IMR-90 (cell line): ENCODE data around the gene TMX3. TPM values are rescaled to one million over a fixed set of nuclear protein-coding genes. Genes with fewer than 3 reads are reported as not detected.

Source experiments
- ATAC-seq: fragments of 200-7000 bp; cut with Tn5 transposase; 2 replicates; pipeline ENCODE4 v1.9.1; 2020; ENCODE audit warnings: low read depth, mild to moderate bottlenecking, moderate library complexity
- BruUV-seq: library from RNA; stranded (reverse); fragments of 400-500 nt; replicated peaks from 2 replicates; lab custom pipeline; 2021; lab: Mats Ljungman, UMichigan
- CTCF ChIA-PET: fragments of 300-600 bp; formaldehyde crosslinking; extraction: SDS; loops from one replicate; lab custom pipeline; 2021; ENCODE audit warnings: antibody characterized with exemption; lab: Yijun Ruan, JAX
- POLR2A ChIA-PET: fragments of 300-600 bp; sonication (Branson Sonifier 250); formaldehyde crosslinking; loops from one replicate; lab custom pipeline; 2022; ENCODE audit warnings: antibody characterized with exemption; ENCODE audit not compliant: unreplicated experiment; lab: Charles Lee
- DNase-seq: peaks from one replicate; pipeline ENCODE4 v3.0.0; 2013
- H2AFZ ChIP-seq: replicated peaks from 2 replicates; pipeline ENCODE3; 2013; ENCODE audit warnings: low read length, mild to moderate bottlenecking; ENCODE audit not compliant: poor library complexity
- H2AK5ac ChIP-seq: 2 replicates; pipeline ENCODE4 v1.6.1; 2013; ENCODE audit warnings: low read depth, low read length, inconsistent platforms
- H2AK9ac ChIP-seq: replicated peaks from 2 replicates; pipeline ENCODE3; 2013; ENCODE audit warnings: mild to moderate bottlenecking, low read depth, low read length, moderate library complexity; ENCODE audit not compliant: poor library complexity
- H2BK120ac ChIP-seq: 2 replicates; pipeline ENCODE4 v1.6.1; 2013; ENCODE audit warnings: low read depth, low read length, inconsistent platforms
- H2BK15ac ChIP-seq: 3 replicates; pipeline ENCODE4 v1.6.1; 2013; ENCODE audit warnings: low read depth, low read length, inconsistent platforms
- H2BK20ac ChIP-seq: 2 replicates; pipeline ENCODE4 v1.6.1; 2013; ENCODE audit warnings: low read depth, mild to moderate bottlenecking, inconsistent platforms, low read length, moderate library complexity
- H2BK5ac ChIP-seq: 2 replicates; pipeline ENCODE4 v1.6.1; 2013; ENCODE audit warnings: mild to moderate bottlenecking, low read depth, low read length, inconsistent platforms; ENCODE audit not compliant: poor library complexity, severe bottlenecking
- H3K14ac ChIP-seq: replicated peaks from 2 replicates; pipeline ENCODE4 v1.6.1; 2013; ENCODE audit warnings: low read depth, low read length, inconsistent platforms
- H3K18ac ChIP-seq: 2 replicates; pipeline ENCODE4 v1.6.1; 2013; ENCODE audit warnings: low read depth, low read length, control low read depth
- H3K23ac ChIP-seq: 2 replicates; pipeline ENCODE4 v1.6.1; 2013; ENCODE audit warnings: low read depth, low read length, inconsistent platforms
- H3K27ac ChIP-seq: 2 replicates; pipeline ENCODE4 v1.5.1; 2013; ENCODE audit warnings: mild to moderate bottlenecking, control low read depth, low read length; ENCODE audit not compliant: insufficient read depth
- H3K27me3 ChIP-seq: 2 replicates; pipeline ENCODE4 v1.6.1; 2013; ENCODE audit warnings: low read length; ENCODE audit not compliant: control insufficient read depth, insufficient read depth
- H3K36me3 ChIP-seq: 2 replicates; pipeline ENCODE4 v1.6.1; 2013; ENCODE audit warnings: low read length, mixed read lengths; ENCODE audit not compliant: control insufficient read depth, insufficient read depth
- H3K4ac ChIP-seq: 2 replicates; pipeline ENCODE4 v1.6.1; 2013; ENCODE audit warnings: low read depth, low read length, inconsistent platforms
- H3K4me1 ChIP-seq: 2 replicates; pipeline ENCODE4 v1.6.1; 2013; ENCODE audit warnings: low read length, mixed read lengths; ENCODE audit not compliant: control insufficient read depth, insufficient read depth
- H3K4me2 ChIP-seq: 2 replicates; pipeline ENCODE4 v1.6.1; 2013; ENCODE audit warnings: low read depth, mild to moderate bottlenecking, control low read depth, low read length, moderate library complexity
- H3K4me3 ChIP-seq: 2 replicates; pipeline ENCODE4 v1.5.1; 2013; ENCODE audit warnings: low read depth, mild to moderate bottlenecking, control low read depth, low read length, moderate library complexity; ENCODE audit not compliant: insufficient read depth
- H3K56ac ChIP-seq: 2 replicates; pipeline ENCODE4 v1.6.1; 2013; ENCODE audit warnings: low read length, inconsistent platforms; ENCODE audit not compliant: insufficient read depth; ENCODE audit errors: extremely low read depth
- H3K79me1 ChIP-seq, 2 experiments: 2 replicates each; pipeline ENCODE4 v1.6.1; 2013; ENCODE audit warnings: low read length in 2 of 2, inconsistent platforms in 1 of 2, low read depth in 1 of 2
- H3K9ac ChIP-seq: 2 replicates; pipeline ENCODE4 v1.6.1; 2013; ENCODE audit warnings: low read depth, low read length, control low read depth
- H3K9me1 ChIP-seq: 2 replicates; pipeline ENCODE4 v1.6.1; 2013; ENCODE audit warnings: low read length, inconsistent platforms; ENCODE audit not compliant: insufficient read depth
- H3K9me3 ChIP-seq: 2 replicates; pipeline ENCODE4 v1.6.1; 2013; ENCODE audit warnings: low read length; ENCODE audit not compliant: control insufficient read depth, insufficient read depth
- H4K20me1 ChIP-seq: 2 replicates; pipeline ENCODE4 v1.6.1; 2013; ENCODE audit warnings: low read length, inconsistent platforms; ENCODE audit not compliant: insufficient read depth
- H4K5ac ChIP-seq: 2 replicates; pipeline ENCODE4 v1.6.1; 2013; ENCODE audit warnings: mild to moderate bottlenecking, low read depth, low read length, control low read depth
- H4K8ac ChIP-seq, 2 experiments: 2 replicates each; pipeline ENCODE4 v1.6.1; 2013; ENCODE audit warnings: low read depth in 2 of 2, low read length in 2 of 2, control low read depth in 1 of 2, inconsistent platforms in 1 of 2
- H4K91ac ChIP-seq: 2 replicates; pipeline ENCODE4 v1.6.1; 2013; ENCODE audit warnings: low read depth, low read length, inconsistent platforms; ENCODE audit not compliant: insufficient read depth
- CEBPB ChIP-seq: IDR thresholded peaks from 2 replicates; pipeline ENCODE4 v1.6.1; 2012; ENCODE audit warnings: low read depth, low read length, improper control_type of control experiment
- MXI1 ChIP-seq: IDR thresholded peaks from 2 replicates; pipeline ENCODE4 v1.6.1; 2012; ENCODE audit warnings: low read depth, mild to moderate bottlenecking, low read length, moderate library complexity, borderline replicate concordance
- POLR2A ChIP-seq: IDR thresholded peaks from 2 replicates; pipeline ENCODE4 v1.6.1; 2012; ENCODE audit warnings: mild to moderate bottlenecking, low read depth, low read length
- WGBS, 2 experiments: methylation state at CpG; one replicate each; pipeline versions ENCODE4 v1.1.5 to v1.1.7; 2013; ENCODE audit warnings: missing lambda C conversion rate in 2 of 2; ENCODE audit not compliant: insufficient read length in 1 of 2; ENCODE audit errors: extremely low coverage in 2 of 2; 5-methylcytosine and 5-hydroxymethylcytosine counted together
- dilution Hi-C: fragments of 300-500 bp; cut with HindIII; formaldehyde crosslinking; loops from one replicate; pipeline ENCODE4 v1.14.3; 2018; ENCODE audit warnings: low sequenced_read_pairs; ENCODE audit not compliant: unreplicated experiment
- in situ Hi-C: fragments of 300-500 bp; cut with MboI; formaldehyde crosslinking; loops from 3 replicates; pipeline ENCODE4 v1.14.3; 2019; ENCODE audit warnings: low sequenced_read_pairs, inconsistent platforms, mixed read lengths
- intact Hi-C: fragments of 100-400 bp; cut with micrococcal nuclease; formaldehyde crosslinking; loops from 2 replicates; pipeline ENCODE4 v1.10.0; 2022
- polyA plus RNA-seq, 3 experiments: library from polyadenylated mRNA; depleted of rRNA; stranded (reverse); fragments of >200 nt; gene quantifications; 2 replicates each; pipeline ENCODE4 v1.2.3, GENCODE V29; 2012; ENCODE audit warnings: low replicate concordance in 1 of 3
- total RNA-seq: library from RNA; depleted of rRNA; stranded (reverse); fragments of >200 nt; gene quantifications from 2 replicates; pipeline ENCODE4 v1.2.3, GENCODE V29; 2012

TMX3 gene
- total and polyA plus RNA-seq, 2 of the 4 experiments (the other 2 are of a cell fraction) = 22.8 to 50.5 TPM

GRCh38 chr18:68713796-68714195 lies 1.1 kb downstream of the TMX3 start:
- H3K36me3 ChIP-seq = peaks cover 20% of the 10 kb centered on the region
- no peaks in the 10 kb centered on the region for H4K20me1 ChIP-seq
- H3K56ac ChIP-seq = no peak overlapping the region
- no peak overlapping the region for H2BK15ac ChIP-seq
- DNase-seq = no peak
- 0% methylated on average over 1 of the region's 6 CpGs; no CpG with 5 or more reads in 1 of the 2 experiments for WGBS, 2 experiments
- H2AK9ac ChIP-seq = no peak overlapping the region
- H3K4ac ChIP-seq = no peak overlapping the region
- no peak overlapping the region for H2BK20ac ChIP-seq
- H3K9ac ChIP-seq = peak overlapping the region; percentile 82; the same call in 1 of the 2 replicates
- dilution Hi-C loops = no loop called here
- peaks cover 31 to 41% of the 10 kb centered on the region in 2 experiments for H3K79me1 ChIP-seq
- no peak for TF ChIP-seq POLR2A
- TF ChIP-seq MXI1 = no peak
- TF ChIP-seq CEBPB = 0 out of 2 replicates have a peak, but pooled peaks have one; percentile 1
- H4K5ac ChIP-seq = no peak overlapping the region
- peak overlapping the region; percentile 29 for H2BK5ac ChIP-seq
- intact Hi-C loops = no loop called here
- no peak overlapping the region for H2AK5ac ChIP-seq
- in situ Hi-C loops = no loop called here
- ChIA-PET POLR2A (no interaction called here), CTCF (no interaction called here)
- H3K27ac ChIP-seq = no peak overlapping the region
- H4K8ac ChIP-seq = no peak overlapping the region; a peak in 1 of 4 replicates
- no peaks in the 10 kb centered on the region for H3K27me3 ChIP-seq
- H3K9me1 ChIP-seq = peaks cover 17% of the 10 kb centered on the region
- H2BK120ac ChIP-seq = no peak overlapping the region
- peaks cover 2% of the 10 kb centered on the region; the same call in 1 of the 2 replicates for H3K4me1 ChIP-seq
- no peak for ATAC-seq
- no peak overlapping the region for H3K18ac ChIP-seq
- 0 out of 2 replicates have a peak overlapping the region, but pooled peaks have one; percentile 17 for H3K14ac ChIP-seq
- no peak overlapping the region; the same call in 1 of the 2 replicates for H3K23ac ChIP-seq
- no peak overlapping the region for H4K91ac ChIP-seq
- H3K9me3 ChIP-seq = no peaks in the 10 kb centered on the region
- BruUV-seq = no TSS peak
- peak overlapping the region; percentile 78 for H3K4me2 ChIP-seq
- H2AFZ ChIP-seq = no peak overlapping the region
- peak overlapping the region; percentile 74 for H3K4me3 ChIP-seq
